GM20431 (cell line): Measurements from ENCODE around the gene PIP.
"Not testable (repeated sequence)": the region's sequence is repeated elsewhere in the genome, so short reads cannot be mapped to it uniquely, and the experiment has no call there.

Experiments used
- in situ Hi-C: fragments of 300-500 bp; cut with MseI, MboI; formaldehyde crosslinking; loops from one replicate; pipeline ENCODE4 v1.15.0; 2020; ENCODE audit warnings: low sequenced_read_pairs; ENCODE audit not compliant: unreplicated experiment

Gene PIP

DNA sequence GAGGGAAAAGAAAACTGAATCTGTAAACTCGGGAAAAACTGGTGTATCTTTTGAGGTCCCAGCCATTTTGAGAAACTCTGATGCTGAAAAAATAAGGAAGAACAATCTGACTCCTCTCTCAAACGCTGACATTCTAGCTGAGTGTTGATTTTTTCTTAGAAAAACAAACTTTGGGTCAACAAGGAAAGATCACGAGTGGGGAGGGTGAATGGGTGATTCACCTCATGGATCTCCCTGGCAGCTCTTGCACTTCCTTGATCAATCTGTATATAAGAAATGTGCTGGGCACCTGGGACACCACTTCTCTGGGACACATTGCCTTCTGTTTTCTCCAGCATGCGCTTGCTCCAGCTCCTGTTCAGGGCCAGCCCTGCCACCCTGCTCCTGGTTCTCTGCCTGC, at the start of gene PIP:
TSS of gene PIP (plus strand) at position 297 of the 400 bp plus-strand sequence. CDS start at position 337, 40 bp downstream.
- in situ Hi-C loops: no loop called here

GRCh38 chr7:143085109-143085508, 46.8 kb upstream of the PIP start:
- in situ Hi-C loops: no loop called here

GRCh38 chr7:143085610-143086009, 46.3 kb upstream of the PIP start:
- in situ Hi-C loops: not testable (repeated sequence)

- in situ Hi-C loops: not testable (repeated sequence)
Measured at GRCh38 chr7:143088549-143089231, 43.2 kb upstream of the PIP start.

DNA sequence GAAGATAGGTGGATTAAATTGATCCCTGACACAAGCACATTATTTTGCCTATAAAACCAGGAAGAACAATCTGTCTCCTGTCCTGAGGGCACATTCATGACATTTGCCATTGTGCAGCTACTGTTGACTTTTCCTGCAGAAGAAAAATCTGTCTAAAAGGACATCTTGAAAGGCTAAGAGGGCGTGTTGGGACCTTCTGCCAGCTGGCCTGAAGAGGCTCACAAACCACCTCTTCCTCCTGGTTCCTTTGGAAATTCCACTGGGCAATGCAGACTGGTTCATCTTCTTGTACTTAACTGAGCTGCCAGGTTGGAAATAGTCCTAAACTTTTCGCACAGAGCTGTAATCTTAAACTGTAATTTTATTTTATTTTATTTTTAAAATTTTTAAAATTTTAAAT, 35.7 kb upstream of the PIP start:
- in situ Hi-C loops: no loop called here

- in situ Hi-C loops: not testable (repeated sequence)
Measured at GRCh38 chr7:143099579-143099978, 32.3 kb upstream of the PIP start.

- in situ Hi-C loops: no loop called here
Measured at GRCh38 chr7:143104759-143105158, 27.1 kb upstream of the PIP start.

- in situ Hi-C loops: not testable (repeated sequence)
Measured at GRCh38 chr7:143108019-143108418, 23.9 kb upstream of the PIP start.

GRCh38 chr7:143117395-143117794, 14.5 kb upstream of the PIP start:
- in situ Hi-C loops: no loop called here

GRCh38 chr7:143120691-143121405, 11.0 kb upstream of the PIP start:
- in situ Hi-C loops: no loop called here

DNA sequence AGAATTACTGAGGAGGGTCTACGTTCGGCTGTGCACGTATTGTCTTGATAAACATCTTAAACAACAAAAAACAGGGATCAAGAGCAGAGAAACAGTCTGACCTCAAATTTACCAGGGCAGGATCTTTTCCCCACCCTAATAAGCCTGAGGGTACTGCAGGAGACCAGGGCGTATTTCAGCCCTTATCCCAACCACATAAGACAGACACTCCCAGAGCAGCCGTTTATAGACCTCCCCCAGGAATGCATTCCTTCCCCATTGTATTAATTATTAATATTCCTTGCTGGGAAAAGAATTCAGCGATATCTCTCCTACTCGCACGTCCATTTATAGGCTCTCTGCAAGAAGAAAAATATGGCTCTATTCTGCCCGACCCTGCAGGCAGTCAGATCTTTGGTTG, 8.6 kb upstream of the PIP start:
- in situ Hi-C loops: not testable (repeated sequence)

DNA sequence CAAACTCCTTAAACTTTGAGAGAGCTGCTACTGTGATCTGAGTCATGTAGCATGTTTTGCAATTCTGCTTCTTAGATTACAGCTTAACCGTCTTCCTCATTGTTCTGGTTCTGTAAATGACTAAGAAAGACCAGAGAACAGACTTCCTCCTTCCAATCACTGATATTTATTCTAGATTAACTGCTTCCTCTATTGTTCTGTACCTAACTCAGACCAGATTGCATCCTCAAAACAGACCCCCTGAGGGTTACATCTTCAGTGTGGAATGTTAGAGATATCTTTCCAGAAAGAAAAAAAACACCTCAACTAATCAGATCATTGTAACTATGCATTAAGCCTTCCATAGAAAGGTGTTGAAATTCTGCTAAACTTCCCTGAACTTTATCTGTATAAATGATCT, 5.7 kb upstream of the PIP start:
- in situ Hi-C loops: no loop called here

DNA sequence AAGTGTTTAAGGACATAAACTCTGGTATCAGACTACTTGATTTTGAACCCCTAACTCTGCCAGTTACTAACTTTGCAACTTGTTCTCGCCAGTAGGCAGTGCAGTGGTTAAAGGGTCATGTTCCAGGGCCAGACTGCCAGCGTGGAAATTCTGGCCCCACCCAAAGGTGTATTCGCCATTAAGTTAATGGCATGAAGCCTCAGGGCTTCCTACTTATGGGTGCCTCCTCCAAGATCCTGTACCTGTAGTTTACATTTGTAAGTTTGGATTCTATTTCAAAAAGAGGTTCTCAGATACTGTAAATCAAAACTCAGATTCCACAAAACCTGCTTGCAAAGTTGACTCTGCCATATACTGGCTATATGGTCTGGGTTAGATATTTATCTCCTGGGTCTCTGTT, 2.8 kb upstream of the PIP start:
- in situ Hi-C loops: no loop called here

GRCh38 chr7:143129477-143129876, 2.4 kb upstream of the PIP start:
- in situ Hi-C loops: no loop called here

- in situ Hi-C loops: no loop called here
Measured at GRCh38 chr7:143130541-143130940, 1.3 kb upstream of the PIP start.

GRCh38 chr7:143147070-143147469, 15.2 kb downstream of the PIP start:
- in situ Hi-C loops: no loop called here

- in situ Hi-C loops: no loop called here
Measured at GRCh38 chr7:143148050-143148449, 16.2 kb downstream of the PIP start.

GRCh38 chr7:143148651-143149050, 16.8 kb downstream of the PIP start:
- in situ Hi-C loops: no loop called here

DNA sequence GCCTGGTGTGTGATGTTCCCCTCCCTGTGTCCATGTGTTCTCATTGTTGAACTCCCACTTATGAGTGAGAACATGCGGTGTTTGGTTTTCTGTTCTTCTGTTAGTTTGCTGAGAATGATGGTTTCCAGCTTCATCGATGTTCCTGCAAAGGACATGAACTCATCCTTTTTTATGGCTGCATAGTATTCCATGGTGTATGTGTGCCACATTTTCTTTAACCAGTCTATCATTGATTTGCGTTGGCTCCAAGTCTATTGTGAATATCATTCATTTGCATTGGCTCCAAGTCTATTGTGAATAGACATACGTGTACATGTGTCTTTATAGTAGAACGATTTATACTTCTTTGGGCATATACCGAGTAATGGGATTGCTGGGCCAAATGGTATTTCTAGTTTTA, 18.8 kb downstream of the PIP start:
- in situ Hi-C loops: not testable (repeated sequence)

- in situ Hi-C loops: not testable (repeated sequence)
Measured at GRCh38 chr7:143158617-143159016, 26.7 kb downstream of the PIP start.

GRCh38 chr7:143171697-143172096, 39.8 kb downstream of the PIP start:
- in situ Hi-C loops: no loop called here

DNA sequence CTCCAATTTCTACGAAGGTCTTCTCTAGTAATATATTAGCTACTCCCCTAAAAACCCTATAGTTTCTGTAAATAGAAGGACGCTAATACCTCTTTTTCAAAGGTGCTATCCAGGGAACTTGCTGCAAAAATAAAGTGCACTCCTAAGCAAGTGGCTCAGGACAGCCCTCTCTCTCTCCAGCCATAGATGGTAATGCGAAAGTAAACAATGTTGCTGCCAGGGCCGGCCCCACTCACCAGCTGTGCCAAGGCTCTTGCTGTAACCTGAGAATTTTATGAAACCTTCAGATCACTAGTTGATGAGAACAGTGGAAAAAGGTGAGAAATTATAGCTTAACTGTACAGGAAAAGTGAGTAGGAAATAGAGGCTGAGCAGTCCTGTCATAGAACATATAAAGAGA, 40.5 kb downstream of the PIP start:
- in situ Hi-C loops: no loop called here
